Stimulated activated CD8-positive, alpha-beta memory T cell treated with anti-CD3 and anti-CD28 coated beads, Interleukin-7, amount 100 ng/mL, for 24 hours (primary cell): ENCODE results near the gene PAQR9.

Experiments used
- DNase-seq: peaks from one replicate; pipeline ENCODE4 v3.0.0-alpha.2; 2020; ENCODE audit warnings: low read depth

Gene PAQR9

DNA sequence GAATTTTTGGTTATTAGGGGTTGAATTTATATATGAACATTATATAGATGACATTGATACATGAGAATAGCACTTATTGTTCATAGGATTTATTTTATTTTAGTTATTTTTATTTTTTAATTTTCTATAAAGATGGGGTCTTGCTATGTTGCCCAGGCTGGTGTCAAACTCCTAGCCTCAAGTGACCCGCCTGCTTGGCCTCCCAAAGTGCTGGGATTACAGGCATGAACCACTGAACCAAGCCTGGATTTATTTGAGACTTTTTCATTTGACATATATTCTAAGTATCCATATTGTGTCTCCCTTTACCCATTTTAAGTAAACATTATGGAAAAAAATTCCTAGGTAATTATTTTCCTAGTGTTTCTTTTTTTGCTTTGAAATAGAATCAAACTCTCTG is 12.5 kb downstream of the PAQR9 start:
- no peak for DNase-seq

DNA sequence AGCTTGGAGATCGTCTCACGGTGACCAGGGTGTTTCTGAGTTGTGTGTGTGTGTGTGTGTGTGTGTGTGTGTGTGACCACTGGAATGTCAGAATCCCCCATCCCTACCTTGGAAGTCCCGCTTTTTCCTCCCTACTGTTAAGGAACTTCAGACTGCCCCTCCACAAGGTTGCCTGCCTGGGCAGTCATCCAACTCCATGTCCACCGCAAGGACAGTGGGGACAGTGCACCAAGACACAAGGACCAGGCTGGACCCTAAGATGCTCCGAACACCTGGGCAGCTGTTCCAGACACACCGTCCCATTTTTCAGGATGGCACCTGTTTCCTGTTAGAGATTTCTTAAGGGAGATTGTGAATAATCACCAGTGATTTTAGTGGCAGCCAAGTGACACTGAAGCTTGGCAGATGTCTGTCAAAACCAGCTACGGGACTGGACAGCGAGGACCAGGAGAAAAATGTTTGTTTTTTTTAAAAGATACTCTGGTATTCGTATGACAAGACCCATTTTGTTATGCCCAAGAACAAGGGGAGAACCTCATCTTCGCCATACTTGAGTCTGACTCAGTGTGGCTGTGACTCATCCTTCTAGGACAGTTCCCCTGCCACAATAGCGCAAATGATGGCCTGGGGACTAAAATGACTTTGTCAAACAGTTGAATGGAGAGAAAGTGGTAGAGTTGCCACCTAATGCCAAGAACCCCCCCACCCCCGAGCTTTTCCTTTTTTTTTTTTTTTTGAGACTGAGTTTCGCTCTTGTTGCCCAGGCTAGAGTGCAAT is 15.5 kb downstream of the PAQR9 start:
- DNase-seq: no peak

DNA sequence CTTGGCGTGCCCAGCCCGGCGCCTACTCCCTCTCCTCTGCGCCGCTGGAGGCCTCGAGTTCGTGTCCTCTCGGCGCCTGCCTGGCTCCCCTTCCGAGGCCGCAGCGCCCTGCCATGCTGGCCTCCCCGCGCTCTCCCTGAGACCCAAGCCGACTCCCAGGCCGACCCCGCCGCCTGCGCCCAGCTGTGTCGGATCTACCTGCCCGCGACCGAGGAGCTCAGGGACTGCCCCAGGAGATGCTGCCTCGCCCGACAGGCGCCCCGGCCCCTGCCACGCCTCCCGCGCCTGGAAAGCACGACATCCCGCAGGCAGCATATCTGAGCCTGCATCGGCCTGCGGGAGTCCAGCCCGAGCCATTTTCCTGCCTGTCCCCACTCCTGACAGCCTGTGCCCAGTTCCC is 16.1 kb downstream of the PAQR9 start:
- no peak for DNase-seq

DNA sequence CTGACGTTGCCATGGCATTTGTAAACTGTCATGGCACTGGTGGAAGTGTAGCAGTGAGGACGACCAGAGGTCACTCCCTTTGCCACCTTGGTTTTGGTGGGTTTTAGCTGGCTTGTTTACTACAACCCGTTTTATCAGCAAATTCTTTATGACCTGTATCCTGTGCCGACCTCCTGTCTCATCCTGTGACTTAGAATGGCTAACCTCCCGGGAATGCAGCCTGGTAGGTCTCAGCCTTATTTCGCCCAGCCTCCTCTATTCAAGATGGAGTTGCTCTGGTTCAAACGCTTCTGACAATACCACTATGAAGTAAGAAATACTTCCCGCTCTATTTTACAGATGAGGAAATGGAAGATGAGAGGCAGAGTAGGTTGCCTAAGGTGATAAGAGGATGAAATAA is 16.6 kb downstream of the PAQR9 start:
- DNase-seq: no peak

DNA sequence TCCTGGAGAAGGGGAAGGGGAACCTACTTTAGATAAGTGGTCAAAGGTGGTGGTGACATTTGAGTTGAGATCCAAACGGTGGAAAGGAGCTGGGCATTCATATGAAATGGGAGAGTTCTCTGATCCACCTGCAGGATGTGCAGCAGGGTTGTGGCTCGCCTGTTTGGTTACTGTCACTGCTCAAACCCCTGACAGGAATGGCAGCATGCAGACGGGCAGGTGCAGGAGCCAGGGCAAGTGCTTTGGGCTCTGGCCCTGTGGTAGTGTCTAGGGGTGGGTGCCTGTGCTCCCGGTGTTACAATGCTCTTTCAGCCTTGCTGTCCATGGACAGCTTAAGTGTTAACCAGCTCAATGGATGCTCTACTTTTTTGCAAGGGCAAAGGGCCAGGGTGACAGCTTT is 18.5 kb downstream of the PAQR9 start:
- no peak for DNase-seq

DNA sequence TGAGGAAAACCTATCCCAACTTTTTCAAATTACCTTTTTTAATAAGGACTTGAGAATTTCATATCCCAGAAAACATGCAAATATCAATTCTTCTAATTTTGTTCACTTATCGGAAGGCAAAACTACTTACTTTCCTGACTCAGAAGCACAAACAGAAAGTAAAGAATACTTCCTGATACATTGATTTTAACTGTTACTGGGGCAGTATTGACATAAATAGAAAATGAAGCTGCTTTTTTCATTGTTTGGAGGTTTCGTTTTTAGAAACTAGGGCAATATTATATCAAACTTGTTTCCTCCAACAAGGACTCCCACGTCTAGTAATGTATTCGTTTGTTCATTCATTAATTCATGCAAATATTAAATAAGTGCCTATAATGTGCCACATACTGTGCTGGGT is 19.1 kb downstream of the PAQR9 start:
- no peak for DNase-seq

DNA sequence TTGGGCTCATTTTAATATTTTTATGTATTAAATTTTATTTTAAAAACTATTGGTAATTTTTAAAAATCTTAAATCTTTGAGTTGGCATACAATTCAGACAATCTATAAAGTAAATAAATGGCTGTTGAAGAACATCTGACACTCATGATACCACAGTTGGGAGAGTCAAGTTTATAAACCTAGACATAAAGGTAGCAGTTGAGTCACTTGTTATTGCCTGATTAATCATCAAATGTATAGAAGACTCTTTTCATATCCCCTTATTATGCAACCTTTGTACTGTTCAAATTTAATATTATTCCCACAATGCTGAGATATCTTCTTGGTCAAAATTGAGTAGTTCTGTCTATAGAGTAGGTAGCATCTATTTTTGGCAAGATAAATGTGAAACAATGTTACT is 19.6 kb downstream of the PAQR9 start:
- no peak for DNase-seq

DNA sequence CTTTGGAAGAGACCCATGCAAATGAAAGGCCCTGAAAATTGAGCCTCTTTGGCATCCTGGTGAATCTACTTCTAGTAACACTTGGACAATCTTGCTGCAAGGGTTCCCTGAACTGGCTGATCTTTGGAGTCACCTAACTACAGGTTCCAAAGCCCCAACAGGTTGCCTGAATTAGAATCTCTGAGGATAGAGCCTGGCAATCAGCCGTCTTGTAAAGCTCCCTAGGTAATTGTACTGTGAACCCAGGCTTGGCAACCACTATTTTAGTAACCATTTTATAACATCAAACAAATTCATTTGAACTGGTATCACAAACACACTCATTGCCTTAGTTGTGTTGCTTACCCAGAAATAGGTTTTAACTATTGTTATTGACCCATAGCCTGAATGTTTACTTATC is 20.1 kb downstream of the PAQR9 start:
- no peak for DNase-seq

DNA sequence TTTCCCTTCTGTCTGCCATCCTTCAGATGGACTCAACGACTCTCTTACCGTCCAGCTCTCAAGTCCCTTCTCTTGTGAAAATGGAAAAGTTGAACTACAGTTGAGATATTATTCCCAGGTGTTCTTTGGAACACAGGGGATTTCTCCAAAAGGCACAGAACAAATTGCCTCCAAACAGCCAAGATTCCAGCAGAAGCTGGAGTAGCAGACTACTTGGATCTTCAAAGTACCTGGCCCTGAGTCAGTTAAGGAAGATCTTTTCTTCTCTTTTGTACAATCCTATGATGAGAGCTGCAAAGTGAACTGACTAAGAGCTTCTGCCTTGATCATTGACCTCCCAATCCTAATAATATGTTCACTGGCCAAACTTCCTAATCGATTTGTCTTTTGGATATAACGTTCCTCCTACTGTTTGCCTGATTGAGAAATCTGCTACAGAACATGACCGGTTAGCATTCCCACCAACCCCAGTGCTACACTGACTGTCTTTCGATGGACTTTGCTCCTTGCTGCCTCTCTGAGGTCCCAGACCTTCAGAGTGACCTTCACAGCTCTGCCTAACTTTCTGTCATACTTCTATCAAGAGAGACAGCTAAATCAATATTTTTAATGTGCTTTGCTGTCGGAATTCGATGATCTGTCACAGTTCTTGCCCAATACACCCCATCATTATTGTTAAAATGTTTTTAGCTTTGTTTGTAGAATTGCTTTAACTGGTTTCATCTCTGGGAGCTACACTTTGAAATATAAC is 21.9 kb downstream of the PAQR9 start:
- DNase-seq: no peak

DNA sequence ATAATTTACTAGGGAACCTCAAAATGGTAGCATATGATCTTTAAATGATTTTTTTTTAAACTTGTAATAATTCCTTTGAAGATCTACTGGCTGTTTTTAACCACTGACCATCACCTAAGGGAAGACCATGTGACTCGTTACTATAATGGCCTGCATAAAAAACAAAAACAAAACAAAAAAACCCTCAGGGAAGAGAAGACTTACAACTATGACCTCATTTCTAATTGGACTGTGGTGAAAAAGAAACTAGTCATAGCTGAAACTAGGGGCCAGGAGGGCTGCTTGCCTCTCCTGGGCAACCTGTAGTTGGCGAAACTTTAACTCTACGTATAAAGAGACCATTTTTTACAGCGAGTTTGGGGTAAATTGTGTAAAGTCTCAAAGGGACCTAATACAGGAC is 23.0 kb downstream of the PAQR9 start:
- DNase-seq: no peak

DNA sequence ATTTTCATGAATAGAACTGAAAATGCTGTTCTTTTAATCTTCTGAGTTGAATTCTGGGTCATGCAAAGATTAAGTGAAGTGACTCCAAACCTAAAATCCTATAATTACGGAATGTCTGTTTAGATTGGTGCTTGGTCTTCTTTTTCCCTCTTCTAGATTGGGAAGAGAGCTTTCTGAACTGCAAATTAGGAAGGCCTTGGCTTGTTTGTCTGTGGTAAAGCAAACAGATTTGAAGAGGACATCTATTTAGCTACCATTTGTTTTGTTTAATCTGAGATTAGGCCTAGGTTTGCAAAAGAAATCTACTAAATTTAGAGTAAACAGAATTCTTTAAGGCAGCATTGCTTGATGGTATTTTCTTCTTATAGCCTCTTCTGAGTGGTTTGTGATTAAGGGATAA is 23.5 kb downstream of the PAQR9 start:
- no peak for DNase-seq

DNA sequence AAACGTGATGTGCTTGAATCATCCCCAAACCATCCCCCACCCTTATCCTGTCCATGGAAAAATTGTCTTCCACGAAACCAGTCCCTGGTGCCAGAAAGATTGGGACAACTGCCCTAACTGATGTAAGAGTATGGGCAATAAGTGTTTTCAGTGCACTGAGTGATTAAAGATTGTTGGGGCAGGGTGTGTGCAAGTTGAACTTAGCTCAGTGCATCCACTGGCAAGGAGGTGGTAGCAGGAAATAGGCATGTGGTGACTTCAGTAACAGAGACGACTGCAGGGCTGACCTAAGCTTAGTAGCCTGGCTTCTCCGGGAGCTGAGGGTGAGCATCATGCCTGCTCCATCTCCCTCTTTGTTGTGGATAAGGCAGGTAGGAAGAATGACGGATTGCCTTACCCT is 27.5 kb downstream of the PAQR9 start:
- DNase-seq: no peak

DNA sequence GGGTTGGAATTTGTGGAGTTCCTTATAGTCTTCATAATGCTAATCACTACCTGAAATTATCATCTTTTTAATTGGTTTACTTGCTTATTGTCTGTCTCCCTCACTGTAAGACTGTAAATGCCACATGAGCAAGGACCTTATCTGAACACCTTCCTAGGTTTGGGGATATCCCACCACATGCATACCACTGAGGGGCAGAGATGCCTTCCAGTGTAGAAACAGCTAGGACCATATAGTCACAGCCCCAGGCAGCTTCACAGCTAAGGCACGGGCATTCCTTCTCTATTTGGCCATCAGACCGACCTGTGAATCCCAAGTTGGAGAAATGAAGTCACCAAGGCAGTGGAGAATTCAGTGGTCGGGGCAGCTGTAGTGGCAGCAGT is 28.6 kb downstream of the PAQR9 start:
- DNase-seq: no peak

DNA sequence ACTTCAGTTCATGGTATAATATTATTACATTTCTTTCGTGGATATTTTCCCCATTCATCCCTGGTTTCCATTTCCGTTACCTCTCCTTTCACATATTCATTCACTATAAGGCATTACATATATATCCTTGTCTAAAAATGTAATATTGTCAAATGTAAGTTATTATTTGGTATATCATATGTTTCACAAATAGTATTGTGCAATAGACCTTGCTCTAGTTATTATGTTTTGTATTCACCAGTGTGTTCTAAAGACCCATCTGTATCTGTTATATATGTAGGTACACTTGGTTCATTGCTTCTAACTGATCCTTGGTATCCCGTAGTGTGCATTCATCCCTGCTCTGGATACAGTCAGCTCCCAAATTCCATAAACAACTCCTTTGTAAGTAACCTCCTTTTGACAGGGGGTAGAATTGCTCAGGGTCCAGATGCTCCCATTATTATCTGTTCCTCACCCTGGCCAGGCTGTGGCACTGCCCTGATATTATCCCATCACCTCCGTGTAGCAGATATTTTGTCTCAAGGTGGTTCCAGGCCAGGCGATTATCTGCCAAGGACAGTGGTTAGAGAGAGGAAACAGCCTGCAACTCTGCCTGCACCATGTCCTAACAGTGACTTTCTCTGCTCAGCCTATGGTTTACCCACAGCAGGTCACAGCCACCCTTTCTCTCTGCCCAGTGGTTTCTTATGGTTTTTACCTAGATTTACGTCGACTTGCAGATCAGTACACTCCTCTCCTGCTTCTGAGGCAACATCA is 29.2 kb downstream of the PAQR9 start:
- no peak for DNase-seq

DNA sequence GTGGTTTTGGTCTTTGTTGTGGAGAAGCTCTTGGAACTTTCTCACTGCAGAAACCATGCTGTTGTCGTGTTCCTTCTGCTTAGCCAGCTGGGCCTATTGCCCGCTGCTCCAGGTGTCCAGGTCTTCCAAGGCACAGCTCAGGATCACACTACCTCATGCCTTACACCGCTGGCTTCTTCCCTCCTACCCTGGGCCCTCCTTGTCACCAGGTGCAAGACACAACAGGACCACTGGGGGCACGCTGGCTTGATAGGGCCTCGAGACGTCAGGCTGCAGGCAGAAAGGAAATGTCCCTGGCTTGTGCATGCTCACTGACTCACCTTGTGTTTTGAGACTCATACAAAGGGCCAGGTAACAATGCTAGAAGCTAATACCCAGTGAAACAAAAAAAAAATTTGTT is 32.3 kb downstream of the PAQR9 start:
- no peak for DNase-seq

DNA sequence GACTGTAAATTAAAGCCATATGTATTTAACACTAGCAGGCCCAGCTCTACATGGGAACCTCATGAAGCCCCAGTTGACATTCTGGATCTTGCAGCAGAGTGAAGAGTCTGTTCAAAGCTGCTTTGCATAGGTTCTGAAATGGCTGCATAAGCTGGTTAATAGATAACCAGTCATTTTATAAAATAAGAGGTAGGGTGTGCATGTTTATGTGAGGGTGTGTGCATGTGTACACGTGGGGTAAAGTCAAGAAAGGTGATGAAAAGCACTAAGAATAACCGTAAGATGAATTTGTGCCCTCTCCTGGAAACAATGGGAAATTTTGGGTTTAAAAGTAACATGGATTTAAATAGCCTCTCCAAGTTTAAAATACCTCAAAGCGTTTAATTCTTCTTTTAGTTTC is 33.0 kb downstream of the PAQR9 start:
- DNase-seq: no peak

DNA sequence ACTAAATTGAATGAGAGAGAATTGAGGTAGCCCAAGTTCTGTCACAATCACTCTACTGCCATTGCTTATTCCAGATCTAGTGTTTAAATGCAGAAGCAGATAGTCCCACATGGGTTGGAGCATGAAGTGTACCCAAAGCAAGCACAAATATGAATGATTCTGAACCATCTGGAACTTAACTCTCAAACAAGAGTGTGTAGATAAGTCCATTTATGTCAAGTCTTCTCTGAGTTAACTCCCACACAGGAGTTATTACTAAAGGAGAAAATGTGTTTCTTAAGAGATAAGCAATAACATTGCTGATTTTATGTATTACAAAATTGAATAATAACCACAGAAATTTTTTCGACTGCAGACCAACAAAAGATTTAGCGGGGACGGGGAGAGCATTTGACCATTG is 33.6 kb downstream of the PAQR9 start:
- DNase-seq: no peak

DNA sequence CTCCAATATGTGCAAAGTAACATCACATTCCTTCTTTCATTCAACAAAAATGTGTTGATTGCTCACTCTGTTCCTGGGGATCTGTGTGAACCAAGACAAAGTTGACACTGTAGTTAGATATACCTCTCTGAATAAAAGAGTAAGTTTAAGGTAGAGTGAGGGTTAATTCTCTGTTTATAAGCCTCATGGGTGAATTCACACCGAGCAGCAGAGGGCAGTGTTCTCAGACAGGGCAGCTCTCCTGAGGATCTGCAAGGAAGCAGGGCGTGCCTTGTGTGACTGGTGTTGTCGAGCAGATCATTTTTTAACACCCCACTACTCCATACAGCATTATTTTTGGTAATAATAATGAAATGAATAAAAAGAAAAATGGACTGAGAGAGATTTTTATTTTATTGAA is 34.4 kb downstream of the PAQR9 start:
- no peak for DNase-seq

DNA sequence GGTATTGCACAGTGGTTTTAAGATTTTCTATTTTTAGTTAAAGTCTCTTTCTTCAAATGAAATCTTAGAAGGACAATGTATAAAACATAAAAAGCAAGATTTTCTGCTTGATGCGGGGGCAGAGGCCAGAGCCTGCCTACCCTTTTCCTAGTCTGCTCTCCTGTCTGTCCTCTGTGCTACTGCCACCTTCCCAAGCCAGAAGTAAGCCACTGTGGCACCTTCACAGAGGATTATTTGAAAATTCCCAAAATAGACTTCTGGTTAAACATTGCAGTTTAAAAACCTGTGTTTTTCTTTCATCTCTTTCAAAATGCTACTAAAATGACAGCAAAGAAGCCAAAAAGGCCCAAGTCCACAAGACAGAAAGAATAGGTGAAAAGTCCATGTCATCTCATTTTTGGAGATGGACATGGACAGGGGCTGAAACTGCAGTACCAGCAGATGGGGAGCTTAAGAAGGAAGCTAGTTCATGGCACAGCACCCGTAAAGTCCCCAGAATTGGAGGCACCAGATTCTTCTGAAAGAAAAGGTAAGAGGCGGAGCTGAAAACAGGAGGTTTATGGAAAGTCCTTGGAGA is 37.0 kb downstream of the PAQR9 start:
- DNase-seq: no peak

DNA sequence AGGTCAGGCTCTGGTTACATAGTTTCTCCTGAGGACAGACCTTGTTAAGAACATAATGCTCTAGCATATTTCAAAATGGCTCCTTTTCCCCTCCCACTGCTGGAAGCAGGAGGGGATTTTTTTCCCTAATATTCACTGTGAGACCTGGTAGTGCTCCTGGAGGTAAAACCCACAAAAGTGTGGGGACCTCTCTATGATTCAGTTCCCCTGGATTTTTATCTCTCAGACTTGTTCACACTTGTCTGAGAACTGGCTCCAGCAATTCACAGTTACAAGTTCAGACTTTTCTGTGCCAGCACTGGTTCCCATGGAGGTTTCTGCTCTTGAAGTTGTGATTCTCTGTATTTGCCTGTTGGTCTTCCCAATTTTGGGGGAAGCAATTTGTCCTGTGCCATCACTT is 38.3 kb downstream of the PAQR9 start:
- no peak for DNase-seq

DNA sequence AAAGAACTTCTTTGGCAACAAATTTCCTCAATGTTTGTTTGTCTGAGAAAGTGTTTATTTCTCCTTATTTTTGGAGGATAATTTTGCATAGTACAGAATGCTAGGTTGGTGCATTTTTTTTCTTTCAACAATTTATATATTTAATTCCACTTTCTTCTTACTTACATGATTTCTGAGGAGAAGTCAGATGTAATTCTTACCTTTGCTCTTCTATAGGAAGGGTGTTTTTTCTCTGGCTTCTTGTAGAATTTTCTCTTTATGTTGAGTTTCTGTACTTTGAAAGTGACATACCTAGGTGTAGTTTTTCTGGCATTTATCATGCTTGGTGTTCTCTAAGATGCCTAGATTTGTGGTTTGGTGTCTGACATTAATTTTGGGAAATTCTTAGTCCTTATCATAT is 39.8 kb downstream of the PAQR9 start:
- no peak for DNase-seq

DNA sequence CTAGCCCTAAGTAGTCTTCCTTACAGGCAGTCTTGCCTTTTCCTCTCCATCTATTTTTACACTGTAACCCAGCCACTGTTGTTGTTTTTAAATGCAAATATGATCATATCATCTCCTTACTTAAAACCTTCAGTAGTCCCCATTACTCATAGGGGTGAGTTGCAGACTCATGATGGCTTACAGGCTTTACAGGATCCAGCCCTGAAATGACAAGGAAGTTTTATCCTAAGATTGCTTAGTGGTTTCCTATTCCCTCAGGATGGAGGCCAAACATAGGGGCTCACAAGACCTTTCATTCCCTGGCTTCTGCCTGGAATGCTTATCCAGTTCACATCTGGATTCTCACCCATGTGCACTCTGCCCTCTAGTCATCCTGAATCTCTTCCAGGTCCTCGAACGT is 46.9 kb downstream of the PAQR9 start:
- no peak for DNase-seq

DNA sequence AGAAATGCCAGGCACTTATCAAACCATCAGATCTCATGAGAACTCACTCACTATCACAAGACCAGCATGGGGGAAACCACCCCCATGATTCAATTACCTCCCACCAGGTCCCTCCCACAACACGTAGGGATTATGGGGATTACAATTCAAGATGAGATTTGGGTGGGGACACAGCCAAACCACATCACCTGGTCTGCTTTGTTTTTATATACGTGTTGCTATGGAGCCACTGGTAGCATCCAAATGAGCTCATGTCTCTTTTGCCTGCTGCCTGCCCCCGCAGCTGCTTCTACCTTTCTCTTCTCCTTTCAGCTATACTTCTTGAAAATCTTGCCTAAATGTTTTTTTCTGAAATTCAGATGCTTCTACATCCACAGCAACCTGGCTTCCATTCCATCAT is 47.8 kb downstream of the PAQR9 start:
- DNase-seq: no peak
